ENCODE results near the gene ACOT4. TPM values are rescaled to one million over a fixed set of nuclear protein-coding genes. Genes with fewer than 3 reads are reported as not detected.

Gene ACOT4
- total and polyA plus RNA-seq, 2 of the 8 experiments (the other 6 are each of a cell fraction or from before 2014, with no cell fraction given): 0.80 to 1.1 TPM

GRCh38 chr14:73607241-73607640, 15.6 kb downstream of the ACOT4 start:
- H2BK15ac ChIP-seq (ENCODE audit: low read length): no peak overlapping the region
- CTCF ChIA-PET (ENCODE audit: partially characterized antibody): interaction anchor here (1.0 to 1.2 kb wide), 2 partner anchors 11 to 19 kb away, joined by 3 read pairs; no protein-coding TSS in a partner anchor
- FAIRE-seq: no peak

More at GRCh38 chr14:73607241-73607640, 15.6 kb downstream of the ACOT4 start:
- H3K27me3 ChIP-seq (replicated peaks in 1 of 4; ENCODE audit: control insufficient read depth in 3 of 4, extremely low read depth in 1 of 4, insufficient read depth in 3 of 4, low read length in 3 of 4): no peaks in the 10 kb centered on the region
- no peak overlapping the region for H2BK12ac ChIP-seq (ENCODE audit: low read depth, low read length)
- H4K5ac ChIP-seq (ENCODE audit: insufficient read length, low read depth, low read length): no peak overlapping the region
- no peak overlapping the region for H4K8ac ChIP-seq (ENCODE audit: extremely low read depth, insufficient read depth, low read length)
- H3K23ac ChIP-seq (ENCODE audit: insufficient read length): no peak overlapping the region
- H3K9me3 ChIP-seq (ENCODE audit: insufficient read depth in 2 of 2, low read depth in 1 of 2, low read length in 1 of 2): peaks cover 3 to 6% of the 10 kb centered on the region in 2 experiments; a peak in 1 of 4 replicates
- TF ChIP-seq POU5F1 (IDR thresholded peaks at IDR 0.05; ENCODE audit: low read depth, low read length) (no peak), RFX5 (IDR thresholded peaks at IDR 0.05; ENCODE audit: borderline replicate concordance, low read depth, low read length) (no peak), SIRT6 (IDR thresholded peaks at IDR 0.05; ENCODE audit: low read length) (no peak), RAD21 (IDR thresholded peaks at IDR 0.05 in 1 of 2, conservative IDR thresholded peaks at IDR 0.05 in 1 of 2; ENCODE audit: low read depth in 2 of 2, low read length in 2 of 2) (no peak), CTBP2 (IDR thresholded peaks at IDR 0.05; ENCODE audit: borderline replicate concordance, insufficient read depth, insufficient read length, low read length) (no peak)
- no peak overlapping the region for H3K4me2 ChIP-seq (ENCODE audit: insufficient read depth in 1 of 2, low read depth in 2 of 2, low read length in 2 of 2)
- no peak overlapping the region for H3K9ac ChIP-seq (replicated peaks in 1 of 4; ENCODE audit: extremely low read depth in 1 of 4, low read depth in 3 of 4, low read length in 3 of 4)
- no CpG with 5 or more reads among the region's 1 CpG for WGBS, 2 experiments (ENCODE audit: extremely low coverage in 1 of 2, insufficient coverage in 1 of 2, insufficient read length in 1 of 2, insufficient replicate concordance in 2 of 2, low coverage in 1 of 2, low lambda C conversion rate in 2 of 2, missing lambda C conversion rate in 1 of 2)
- H3K36me3 ChIP-seq (ENCODE audit: control insufficient read depth in 2 of 4, insufficient read depth in 4 of 4, low read length in 3 of 4): no peaks in the 10 kb centered on the region
- no peak for DNase-seq (ENCODE audit: low read depth in 1 of 2, low spot score in 2 of 2)
- no peak overlapping the region for H3K14ac ChIP-seq (ENCODE audit: insufficient read length)
- H3K4ac ChIP-seq (replicated peaks; ENCODE audit: insufficient read length, low read depth, low read length): no peak overlapping the region
- H3K79me2 ChIP-seq (ENCODE audit: control insufficient read depth in 1 of 2, insufficient read depth in 2 of 2, low read length in 2 of 2): no peaks in the 10 kb centered on the region
- no peak overlapping the region for H2AK5ac ChIP-seq (ENCODE audit: low read depth, low read length)
- no peaks in the 10 kb centered on the region for H3K79me1 ChIP-seq (ENCODE audit: low read depth, low read length)
- no peak overlapping the region for H3K18ac ChIP-seq (ENCODE audit: extremely low read depth, low read length)
- no peaks in the 10 kb centered on the region for H3K23me2 ChIP-seq (ENCODE audit: low read depth, low read length)
- H3K27ac ChIP-seq (ENCODE audit: low read depth, low read length): no peak overlapping the region
- H2AFZ ChIP-seq (ENCODE audit: low read length): no peak overlapping the region
- H4K91ac ChIP-seq (replicated peaks; ENCODE audit: insufficient read length, low read length): no peak overlapping the region
- H2BK5ac ChIP-seq (ENCODE audit: low read depth, low read length): no peak overlapping the region
- no peak overlapping the region for H3K56ac ChIP-seq (replicated peaks; ENCODE audit: insufficient read length, low read depth, low read length)
- no peaks in the 10 kb centered on the region for H4K20me1 ChIP-seq (replicated peaks in 1 of 2; ENCODE audit: control insufficient read depth in 1 of 2, insufficient read depth in 2 of 2, low read length in 2 of 2)
- H2BK20ac ChIP-seq (ENCODE audit: low read length): no peak overlapping the region
- H2BK120ac ChIP-seq (replicated peaks; ENCODE audit: low read depth, low read length): no peak overlapping the region
- POLR2A ChIA-PET (ENCODE audit: partially characterized antibody): no interaction called here
- no peak overlapping the region for H3K4me3 ChIP-seq (ENCODE audit: extremely low read depth in 1 of 4, insufficient read depth in 2 of 4, low read depth in 3 of 4, low read length in 4 of 4)
- H3K4me1 ChIP-seq (replicated peaks in 1 of 4; ENCODE audit: control insufficient read depth in 3 of 4, insufficient read depth in 4 of 4, low read length in 3 of 4): no peaks in the 10 kb centered on the region

Measured in H1 (cell line).